GM18507 (cell line): ENCODE data around the gene WBP2NL.

Experiments
- DNase-seq: peaks from one replicate; pipeline ENCODE4 v3.0.0; 2011; ENCODE audit warnings: low read depth; ENCODE audit not compliant: insufficient read length; ENCODE audit errors: extremely low spot score
- FAIRE-seq: peaks from 2 replicates; lab custom pipeline; 2011; peaks lifted over from hg19 to GRCh38; lab: Jason Lieb, UNC

WBP2NL gene

GRCh38 chr22:42018224-42018623, 19.6 kb downstream of the WBP2NL start:
- DNase-seq (no peak), FAIRE-seq (no peak)

GRCh38 chr22:42021571-42021970, 23.0 kb downstream of the WBP2NL start:
- DNase-seq (no peak), FAIRE-seq (no peak)

GRCh38 chr22:42022162-42022847, 23.7 kb downstream of the WBP2NL start:
- DNase-seq, result no peak
- FAIRE-seq, result peak; percentile 72

GRCh38 chr22:42025421-42025820, 26.8 kb downstream of the WBP2NL start:
- no peak for DNase-seq

GRCh38 chr22:42026705-42027104, 28.1 kb downstream of the WBP2NL start:
- DNase-seq, result no peak
- no peak for FAIRE-seq

More at GRCh38 chr22:42025421-42025820, 26.8 kb downstream of the WBP2NL start:
- no peak for FAIRE-seq

- DNase-seq, result no peak
- FAIRE-seq, result no peak
Observed at GRCh38 chr22:42033263-42034181, 34.9 kb downstream of the WBP2NL start.

GRCh38 chr22:42035256-42035655, 36.7 kb downstream of the WBP2NL start:
- FAIRE-seq, result no peak
- DNase-seq, result no peak

- DNase-seq (no peak), FAIRE-seq (no peak)
Observed at GRCh38 chr22:42039271-42039670, 40.7 kb downstream of the WBP2NL start.

- no peak for DNase-seq
- FAIRE-seq, result peak; percentile 15
Observed at GRCh38 chr22:42041784-42042183, 43.2 kb downstream of the WBP2NL start.

- FAIRE-seq (no peak), DNase-seq (no peak)
Observed at GRCh38 chr22:42050641-42051180, 52.1 kb downstream of the WBP2NL start.

GRCh38 chr22:42052765-42053164, 54.2 kb downstream of the WBP2NL start:
- FAIRE-seq (no peak), DNase-seq (no peak)

GRCh38 chr22:42056757-42057511, 58.3 kb downstream of the WBP2NL start:
- FAIRE-seq (peak; percentile 31), DNase-seq (no peak)

GRCh38 chr22:42060489-42060888, 61.9 kb downstream of the WBP2NL start:
- FAIRE-seq (no peak), DNase-seq (no peak)

GRCh38 chr22:42061041-42061440, 62.5 kb downstream of the WBP2NL start:
- FAIRE-seq (no peak), DNase-seq (no peak)

GRCh38 chr22:42062506-42063170, 64.0 kb downstream of the WBP2NL start:
- no peak for FAIRE-seq
- DNase-seq, result no peak

- no peak for DNase-seq
- FAIRE-seq, result no peak
Observed at GRCh38 chr22:42064629-42065028, 66.0 kb downstream of the WBP2NL start.

- FAIRE-seq (no peak), DNase-seq (no peak)
Observed at GRCh38 chr22:42065438-42066125, 67.0 kb downstream of the WBP2NL start.

GRCh38 chr22:42066126-42066761, 67.7 kb downstream of the WBP2NL start:
- DNase-seq, result no peak
- FAIRE-seq, result no peak
